ENCODE data around the gene TIGD3.

TIGD3 gene

GRCh38 chr11:65363770-65364169 lies 9.2 kb downstream of the TIGD3 start:
- TF ChIP-seq CTCF (IDR thresholded peaks at IDR 0.05; ENCODE audit: control insufficient read depth, insufficient read depth, low read depth, low read length, missing control alignments) = no peak
- H3K4me3 ChIP-seq (ENCODE audit: control insufficient read depth, low read depth, low read length) = no peak overlapping the region
- DNase-seq (ENCODE audit: low read depth) = no peak

- H3K4me3 ChIP-seq (ENCODE audit: control insufficient read depth, low read depth, low read length) = no peak overlapping the region
- peak; percentile 79 for TF ChIP-seq CTCF (IDR thresholded peaks at IDR 0.05; ENCODE audit: control insufficient read depth, insufficient read depth, low read depth, low read length, missing control alignments)
- DNase-seq (ENCODE audit: low read depth) = peak; percentile 55
Observed at GRCh38 chr11:65366340-65366773, 11.8 kb downstream of the TIGD3 start.

GRCh38 chr11:65370659-65371049 lies 16.1 kb downstream of the TIGD3 start:
- no peak overlapping the region for H3K4me3 ChIP-seq (ENCODE audit: control insufficient read depth, low read depth, low read length)
- no peak for TF ChIP-seq CTCF (IDR thresholded peaks at IDR 0.05; ENCODE audit: control insufficient read depth, insufficient read depth, low read depth, low read length, missing control alignments)
- DNase-seq (ENCODE audit: low read depth) = no peak

GRCh38 chr11:65373839-65374580 lies 19.5 kb downstream of the TIGD3 start:
- TF ChIP-seq CTCF (IDR thresholded peaks at IDR 0.05; ENCODE audit: control insufficient read depth, insufficient read depth, low read depth, low read length, missing control alignments) = no peak
- no peak overlapping the region for H3K4me3 ChIP-seq (ENCODE audit: control insufficient read depth, low read depth, low read length)
- no peak for DNase-seq (ENCODE audit: low read depth)

- no peak for DNase-seq (ENCODE audit: low read depth)
- TF ChIP-seq CTCF (IDR thresholded peaks at IDR 0.05; ENCODE audit: control insufficient read depth, insufficient read depth, low read depth, low read length, missing control alignments) = no peak
- no peak overlapping the region for H3K4me3 ChIP-seq (ENCODE audit: control insufficient read depth, low read depth, low read length)
Observed at GRCh38 chr11:65375012-65375411, 20.5 kb downstream of the TIGD3 start.

GRCh38 chr11:65376138-65376713 lies 21.7 kb downstream of the TIGD3 start:
- DNase-seq (ENCODE audit: low read depth) = no peak
- TF ChIP-seq CTCF (IDR thresholded peaks at IDR 0.05; ENCODE audit: control insufficient read depth, insufficient read depth, low read depth, low read length, missing control alignments) = no peak
- H3K4me3 ChIP-seq (ENCODE audit: control insufficient read depth, low read depth, low read length) = no peak overlapping the region

All from AG09309 (cell line).